T-helper 1 cell treated with Interleukin-12 subunit alpha and Interleukin-12 subunit beta and Interleukin-4 antibody, amounts not matched to agents 30 ng/mL and 1 ng/mL, for 36 hours (primary cell): Measurements from ENCODE around the gene TSPYL1. TPM values are rescaled to one million over a fixed set of nuclear protein-coding genes. Genes with fewer than 3 reads are reported as not detected.
"Not testable (repeated sequence)": the region's sequence is repeated elsewhere in the genome, so short reads cannot be mapped to it uniquely, and the experiment has no call there.

Experiments
- intact Hi-C: fragments of 100-400 bp; cut with micrococcal nuclease; formaldehyde crosslinking; loops from one replicate; pipeline ENCODE4 v1.15.1; 2024
- total RNA-seq: library from RNA; stranded (reverse); gene quantifications from 2 replicates; pipeline ENCODE4 v1.2.3, GENCODE V29; 2022

The TSPYL1 gene
- total RNA-seq, 1 donor from 2014 or later, result 43.5 TPM

- intact Hi-C loops, result no loop called here
Observed at GRCh38 chr6:116298973-116299372, 19.2 kb upstream of the TSPYL1 start.

DNA sequence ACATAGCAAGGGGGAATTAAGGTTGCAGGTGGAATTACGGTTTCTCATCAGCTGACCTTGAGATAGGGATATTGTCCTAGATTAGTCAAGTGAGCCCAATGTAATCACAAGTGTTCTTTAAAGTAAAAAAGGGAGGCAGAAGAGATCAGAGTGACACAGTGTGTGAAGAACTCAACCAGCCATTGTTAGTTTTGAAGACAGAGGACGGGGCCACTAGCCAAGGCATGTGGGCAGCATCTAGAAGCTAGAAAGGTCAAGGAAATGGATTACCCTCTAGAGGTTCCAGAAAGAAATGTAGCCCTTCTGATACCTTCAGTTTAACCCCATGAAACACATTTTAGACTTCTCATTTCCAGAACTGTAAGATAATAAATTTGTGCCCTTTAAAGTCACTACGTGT is 18.5 kb upstream of the TSPYL1 start:
- intact Hi-C loops, result no loop called here

DNA sequence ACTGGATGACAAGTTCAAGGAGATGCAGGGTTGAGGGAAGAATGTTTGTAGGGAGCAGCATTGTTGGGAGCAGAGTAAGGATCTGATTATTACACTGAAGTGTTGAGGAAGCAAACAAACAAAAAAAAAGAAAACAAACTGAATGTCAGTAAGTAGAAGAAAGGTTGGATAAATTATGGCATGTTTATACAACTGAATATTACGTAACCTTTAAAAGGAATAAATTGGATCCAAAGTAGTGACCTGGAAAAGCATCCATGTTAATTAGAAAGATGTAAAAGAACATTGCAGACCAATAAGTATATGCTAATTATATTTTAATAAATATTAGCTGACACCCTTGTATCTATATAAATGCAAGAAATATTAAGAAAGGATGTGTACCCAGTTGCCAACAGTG is 12.8 kb upstream of the TSPYL1 start:
- intact Hi-C loops, result no loop called here

DNA sequence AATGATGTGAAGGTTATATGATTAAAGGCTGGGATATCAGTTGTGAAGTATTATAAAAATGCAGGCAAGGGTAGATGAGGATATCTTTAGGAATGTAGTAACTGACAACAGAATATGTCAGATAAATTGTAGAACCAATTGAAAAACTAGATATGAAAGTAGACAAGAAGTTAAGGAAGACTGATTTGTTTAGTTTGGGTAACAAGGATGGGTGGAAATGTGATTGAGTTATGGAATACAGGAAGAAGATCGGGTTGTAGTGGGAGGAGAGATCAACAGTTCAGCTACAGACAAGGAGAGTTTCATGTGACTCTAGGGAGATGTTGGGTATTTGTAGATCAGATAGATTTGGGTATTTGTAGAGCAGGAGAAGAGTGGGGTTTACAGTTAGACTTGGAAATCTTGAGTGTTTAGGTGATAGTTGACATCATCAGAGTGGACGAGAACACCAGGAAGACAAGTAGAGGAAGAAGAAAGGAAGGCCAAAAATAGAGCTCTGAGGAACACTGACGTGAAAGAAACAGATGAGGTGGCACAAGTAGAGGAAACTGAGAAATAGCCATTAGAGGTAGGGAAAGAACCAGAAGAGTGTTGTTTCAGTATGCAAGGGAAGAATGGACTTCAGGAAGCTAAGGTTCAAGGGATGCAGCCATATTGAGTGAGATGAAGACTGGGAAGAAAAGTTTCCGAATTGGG is 12.1 kb upstream of the TSPYL1 start:
- intact Hi-C loops, result no loop called here

DNA sequence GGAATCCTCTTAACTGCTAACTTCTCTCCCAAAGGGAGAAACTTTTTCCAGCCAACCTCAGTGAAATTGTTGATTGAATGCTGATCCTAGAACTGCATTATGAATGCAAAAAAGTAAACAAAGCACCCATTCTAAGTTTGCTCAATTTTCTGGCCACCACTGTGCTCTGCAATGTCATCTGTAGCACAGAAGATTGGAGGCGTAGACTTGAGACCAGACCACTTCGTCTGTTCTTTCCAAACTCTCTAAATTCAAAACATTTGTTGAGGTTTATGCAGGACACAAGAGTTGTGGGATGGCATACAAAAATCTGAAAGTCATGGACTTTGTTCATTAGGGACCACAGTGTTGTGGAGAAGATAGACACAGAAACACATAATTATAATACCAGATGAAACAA is 11.1 kb upstream of the TSPYL1 start:
- intact Hi-C loops, result no loop called here

DNA sequence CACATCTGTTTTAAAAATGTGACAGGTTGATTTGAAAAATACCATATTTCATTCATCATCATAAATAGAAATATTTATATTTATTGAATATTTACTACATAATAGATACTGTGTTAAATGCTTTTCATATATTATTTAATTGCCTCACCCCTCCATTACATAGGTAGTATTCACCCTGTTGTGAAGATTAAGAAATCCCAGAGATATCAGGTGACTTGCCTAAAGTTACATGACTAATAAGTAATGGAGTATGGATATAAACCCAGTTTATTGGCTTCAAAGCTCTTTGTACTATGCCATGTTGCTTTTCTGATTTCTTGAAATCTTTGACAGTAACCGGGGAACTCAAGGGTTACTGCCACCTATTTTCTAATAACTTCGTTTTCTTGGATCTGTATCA is 10.1 kb upstream of the TSPYL1 start:
- intact Hi-C loops, result no loop called here

GRCh38 chr6:116287689-116288282 is 8.1 kb upstream of the TSPYL1 start:
- intact Hi-C loops, result loop anchor here (1.0 to 2.0 kb wide), 6 partner anchors 71 to 358 kb away; no protein-coding TSS in a partner anchor

GRCh38 chr6:116286773-116287358 is 7.1 kb upstream of the TSPYL1 start:
- intact Hi-C loops, result loop anchor here (1.0 to 2.0 kb wide), 6 partner anchors 70 to 358 kb away; no protein-coding TSS in a partner anchor

- intact Hi-C loops, result not testable (repeated sequence)
Observed at GRCh38 chr6:116284984-116285383, 5.3 kb upstream of the TSPYL1 start.

DNA sequence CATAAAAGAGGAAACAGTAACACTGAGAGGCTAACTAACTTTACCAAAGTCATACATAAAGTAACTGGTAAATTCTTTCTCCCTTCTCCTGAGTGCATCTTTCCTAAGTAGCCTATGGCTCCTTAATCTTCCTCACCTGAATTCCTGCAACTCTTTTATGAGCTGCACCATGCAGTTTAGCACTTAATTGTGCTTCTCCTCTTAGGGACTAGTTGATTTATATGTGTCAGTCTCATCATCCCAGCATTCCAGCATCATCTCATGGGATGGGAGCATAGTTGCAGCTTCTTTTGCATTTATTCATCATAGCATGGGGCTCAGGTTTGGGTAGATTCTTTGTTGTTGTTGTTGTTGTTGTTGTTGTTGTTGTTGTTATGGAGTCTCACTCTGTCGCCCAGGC is 3.5 kb upstream of the TSPYL1 start:
- intact Hi-C loops, result no loop called here

DNA sequence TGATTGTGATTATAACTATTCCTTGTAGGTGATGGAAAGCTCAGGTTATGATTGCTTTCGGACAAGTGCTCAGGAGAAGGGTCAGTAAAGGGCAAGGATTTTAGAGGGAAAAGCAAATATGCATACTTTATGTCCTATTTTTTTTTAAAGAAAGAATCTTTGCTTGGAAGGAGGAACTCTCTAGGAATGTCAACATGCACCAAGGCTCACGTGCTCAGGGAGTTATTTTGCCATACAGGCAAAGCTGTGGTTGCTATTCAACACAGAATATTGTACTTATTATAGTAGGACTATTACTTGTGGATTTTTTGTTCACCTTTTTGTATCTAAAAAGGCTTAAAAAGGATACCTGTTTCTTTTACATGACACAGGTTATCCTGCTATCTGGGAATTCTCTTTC is 3.0 kb upstream of the TSPYL1 start:
- intact Hi-C loops, result no loop called here

DNA sequence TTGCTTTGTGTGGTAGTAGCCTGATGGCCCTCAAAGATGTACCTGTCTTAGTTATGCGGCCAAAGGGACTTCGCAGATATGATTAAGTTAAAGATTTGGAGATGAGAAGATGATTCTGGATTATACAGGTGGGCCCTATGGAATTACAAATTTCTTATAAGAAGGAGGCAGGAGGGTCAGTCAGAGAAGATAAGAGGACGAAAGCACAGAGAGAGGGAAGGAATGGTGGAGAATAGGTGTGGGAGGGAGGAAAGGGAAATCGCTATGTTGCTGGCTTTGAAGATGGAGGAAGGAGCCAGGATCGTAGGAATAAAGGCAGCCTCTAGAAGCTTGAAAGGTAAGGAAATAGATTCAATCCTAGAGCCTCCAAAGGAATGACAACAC is 1.2 kb upstream of the TSPYL1 start:
- intact Hi-C loops, result loop anchor here (1.0 kb wide), 2 partner anchors 180 to 181 kb away; no protein-coding TSS in a partner anchor

DNA sequence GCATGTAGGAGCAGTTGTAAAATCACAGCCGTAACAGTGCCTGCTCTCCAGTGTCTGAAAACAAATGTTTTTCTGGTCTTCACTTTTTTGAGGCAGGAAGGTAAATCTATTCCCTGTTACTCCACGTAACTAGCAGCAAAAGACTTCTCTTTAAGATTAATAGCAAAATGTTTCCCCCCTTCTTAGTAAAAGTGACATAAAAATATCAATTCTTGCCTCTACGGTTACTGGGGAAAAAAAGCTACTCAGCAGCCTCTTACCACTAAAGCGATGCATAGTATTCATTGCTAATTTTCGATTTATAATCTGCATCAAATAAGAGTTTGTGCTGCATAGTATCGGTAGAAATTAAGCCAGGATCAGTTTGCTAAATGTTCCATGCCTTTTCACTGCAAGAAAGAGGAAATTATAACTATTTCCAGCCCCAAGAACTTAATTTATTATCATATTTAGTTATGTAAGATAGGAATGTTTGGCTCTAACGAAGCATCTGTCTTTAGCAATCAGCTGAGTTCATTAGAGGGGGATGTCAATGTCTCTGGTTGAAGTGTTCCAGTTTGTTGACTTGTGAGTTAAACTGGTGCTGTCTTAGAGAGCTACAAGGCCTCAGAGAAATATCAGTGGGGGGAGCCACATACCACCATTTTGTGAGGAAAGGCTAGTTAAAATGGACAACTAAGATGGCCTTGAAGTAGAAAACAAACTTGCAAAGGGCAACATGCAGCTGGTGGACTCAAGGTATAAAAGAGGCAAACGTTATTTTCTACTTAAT is 617 bp upstream of the TSPYL1 start:
- intact Hi-C loops, result loop anchor here (1.0 kb wide), 2 partner anchors 179 to 182 kb away; no protein-coding TSS in a partner anchor

GRCh38 chr6:116278854-116279231 is 887 bp downstream of the TSPYL1 start:
- intact Hi-C loops, result loop anchor here (1.0 to 5.0 kb wide), 7 partner anchors 11 to 402 kb away; partner anchors contain the start of genes DSE, KPNA5, RWDD1 and TSPYL4

- intact Hi-C loops, result loop anchor here (5.0 kb wide), 1 partner anchor 94 kb away; the partner anchor contains the start of gene DSE
Observed at GRCh38 chr6:116278481-116278829, 1.3 kb downstream of the TSPYL1 start.

DNA sequence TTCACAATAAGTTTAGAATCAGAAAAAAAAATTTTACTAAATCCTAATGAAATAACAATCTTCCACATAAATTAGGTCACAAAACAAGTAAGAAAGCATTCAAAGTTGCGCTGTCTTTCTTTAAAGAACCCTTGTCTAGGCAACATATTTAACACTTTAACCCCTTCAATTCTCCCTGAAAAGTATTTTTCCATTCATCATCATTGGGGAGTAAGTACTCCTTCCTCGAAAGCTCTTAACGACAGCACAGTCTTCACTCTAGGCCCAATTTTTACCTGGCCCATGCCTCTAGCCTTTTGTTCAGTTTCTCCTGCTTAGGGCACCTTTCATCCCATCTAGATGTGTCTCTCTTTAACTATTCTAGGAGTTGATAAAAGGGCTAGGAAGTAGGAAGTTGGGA is 2.6 kb downstream of the TSPYL1 start:
- intact Hi-C loops, result loop anchor here (5.0 kb wide), 1 partner anchor 95 kb away; the partner anchor contains the start of gene DSE

- intact Hi-C loops, result no loop called here
Observed at GRCh38 chr6:116271149-116271708, 8.5 kb downstream of the TSPYL1 start.

- intact Hi-C loops, result loop anchor here (1.0 kb wide), 4 partner anchors 11 to 293 kb away; partner anchors contain the start of genes TSPYL1 and TSPYL4
Observed at GRCh38 chr6:116268589-116269293, 11.0 kb downstream of the TSPYL1 start.

DNA sequence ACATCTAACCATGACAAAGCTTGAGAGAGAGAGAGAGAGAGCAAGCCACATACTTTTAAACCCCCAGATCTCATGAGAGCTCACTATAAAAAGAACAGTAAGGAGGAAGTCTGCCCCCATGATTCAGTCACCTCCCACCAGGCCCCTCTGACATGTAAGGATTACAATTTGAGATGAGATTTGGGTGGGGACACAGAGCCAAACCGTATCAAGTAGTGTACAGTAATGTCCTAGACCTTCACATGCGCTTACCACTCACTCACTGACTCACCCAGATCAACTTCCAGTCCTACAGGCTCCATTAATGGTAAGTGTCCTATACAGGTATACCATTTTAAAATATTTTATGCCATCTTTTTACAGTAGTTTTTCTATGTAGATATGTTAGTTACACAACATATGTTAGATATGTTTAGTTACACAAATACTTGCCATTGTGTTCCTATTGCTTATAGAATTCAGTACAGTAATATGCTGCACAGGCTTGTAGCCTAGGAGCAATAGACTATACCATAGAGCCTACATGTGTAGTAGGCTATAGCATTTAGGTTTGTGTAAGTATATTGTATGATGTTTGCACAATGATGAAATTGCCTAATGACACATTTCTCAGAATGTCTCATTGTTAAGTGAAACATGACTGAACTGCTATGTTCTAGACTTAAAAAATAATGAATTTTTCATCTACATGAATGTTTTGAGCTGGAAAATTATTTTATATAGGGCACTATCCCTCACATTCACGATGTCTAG is 11.7 kb downstream of the TSPYL1 start:
- intact Hi-C loops, result loop anchor here (1.0 kb wide), 4 partner anchors 11 to 293 kb away; partner anchors contain the start of genes TSPYL1 and TSPYL4

GRCh38 chr6:116266803-116267202 is 12.9 kb downstream of the TSPYL1 start:
- intact Hi-C loops, result no loop called here
